HG02642 (cell line): ENCODE measurements around the gene TUBB4A.

Source experiments
- ATAC-seq: cut with Tn5 transposase; IDR thresholded peaks from one replicate; pipeline ENCODE4 v1.9.1; 2021; ENCODE audit warnings: mild to moderate bottlenecking; ENCODE audit not compliant: unreplicated experiment, poor library complexity

Gene TUBB4A

GRCh38 chr19:6498294-6499036, 3.6 kb downstream of the TUBB4A start:
- no peak for ATAC-seq

GRCh38 chr19:6495947-6496346, 6.2 kb downstream of the TUBB4A start:
- ATAC-seq: no peak

GRCh38 chr19:6494438-6495036, 7.6 kb downstream of the TUBB4A start:
- ATAC-seq: no peak

- ATAC-seq: no peak
These were observed 10.1 kb downstream of the TUBB4A start for GRCh38 chr19:6491802-6492592.

- ATAC-seq: no peak
These were observed 12.0 kb downstream of the TUBB4A start for GRCh38 chr19:6490134-6490533.

GRCh38 chr19:6489278-6490061, 12.6 kb downstream of the TUBB4A start:
- peak; percentile 71 for ATAC-seq

GRCh38 chr19:6484831-6485230, 17.3 kb downstream of the TUBB4A start:
- no peak for ATAC-seq

- ATAC-seq: no peak
These were observed 17.9 kb downstream of the TUBB4A start for GRCh38 chr19:6484230-6484629.

- no peak for ATAC-seq
These were observed 18.9 kb downstream of the TUBB4A start for GRCh38 chr19:6483235-6483634.

- ATAC-seq: no peak
These were observed 19.8 kb downstream of the TUBB4A start for GRCh38 chr19:6482343-6482686.

- ATAC-seq: peak; percentile 78
These were observed 20.4 kb downstream of the TUBB4A start, which contains the start of gene DENND1C for GRCh38 chr19:6481541-6482342. Gene DENND1C, minus strand, starts transcription at chr19:6481787. Its CDS starts 92 bp downstream, at chr19:6481695.

- no peak for ATAC-seq
These were observed 21.2 kb downstream of the TUBB4A start for GRCh38 chr19:6480848-6481415.

GRCh38 chr19:6479836-6480398, 22.2 kb downstream of the TUBB4A start:
- ATAC-seq: no peak

- ATAC-seq: no peak
These were observed 23.3 kb downstream of the TUBB4A start for GRCh38 chr19:6478815-6479214.

- no peak for ATAC-seq
These were observed 25.1 kb downstream of the TUBB4A start for GRCh38 chr19:6476896-6477431.

- ATAC-seq: no peak
These were observed 25.8 kb downstream of the TUBB4A start for GRCh38 chr19:6476155-6476895.

GRCh38 chr19:6475321-6476108, 26.6 kb downstream of the TUBB4A start:
- ATAC-seq: no peak
